Astrocyte of the cerebellum (primary cell): ENCODE measurements around the gene CFTR.

ENCODE experiments used
- DNase-seq: peaks from one replicate; pipeline ENCODE4 v3.0.0-alpha.2; 2011; ENCODE audit warnings: low read depth
- H3K4me3 ChIP-seq: 2 replicates; pipeline ENCODE4 v1.5.1; 2011; ENCODE audit warnings: mild to moderate bottlenecking, low read depth, low read length, moderate library complexity
- CTCF ChIP-seq: IDR thresholded peaks from 2 replicates; pipeline ENCODE4 v1.5.1; 2012; ENCODE audit warnings: low read length, low read depth, moderate library complexity, mild to moderate bottlenecking; ENCODE audit errors: missing control alignments
- in situ Hi-C: cut with HindIII; loops from 2 replicates; pipeline ENCODE4 v1.10.0; 2017; ENCODE audit warnings: low sequenced_read_pairs

The CFTR gene

GRCh38 chr7:117603627-117604026 lies 123.8 kb downstream of the CFTR start:
- H3K4me3 ChIP-seq, result no peak overlapping the region
- DNase-seq, result no peak
- in situ Hi-C loops, result no loop called here
- no peak for TF ChIP-seq CTCF

- no peak overlapping the region for H3K4me3 ChIP-seq
- no peak for TF ChIP-seq CTCF
- no peak for DNase-seq
- in situ Hi-C loops, result no loop called here
These were observed 125.9 kb downstream of the CFTR start for GRCh38 chr7:117605712-117606111.

- no peak overlapping the region for H3K4me3 ChIP-seq
- in situ Hi-C loops, result no loop called here
- DNase-seq, result no peak
- no peak for TF ChIP-seq CTCF
These were observed 126.3 kb downstream of the CFTR start for GRCh38 chr7:117606132-117606531.

GRCh38 chr7:117610396-117610795 lies 130.6 kb downstream of the CFTR start:
- H3K4me3 ChIP-seq, result no peak overlapping the region
- in situ Hi-C loops, result no loop called here
- no peak for TF ChIP-seq CTCF
- DNase-seq, result no peak

GRCh38 chr7:117612637-117613036 lies 132.8 kb downstream of the CFTR start:
- no peak for DNase-seq
- H3K4me3 ChIP-seq, result no peak overlapping the region
- no peak for TF ChIP-seq CTCF
- in situ Hi-C loops, result no loop called here

GRCh38 chr7:117616694-117617093 lies 136.9 kb downstream of the CFTR start:
- no peak for TF ChIP-seq CTCF
- H3K4me3 ChIP-seq, result no peak overlapping the region
- no peak for DNase-seq
- in situ Hi-C loops, result no loop called here

GRCh38 chr7:117619681-117620080 lies 139.9 kb downstream of the CFTR start:
- in situ Hi-C loops, result no loop called here
- DNase-seq, result no peak
- no peak for TF ChIP-seq CTCF
- no peak overlapping the region for H3K4me3 ChIP-seq
